ENCODE measurements around the gene RAB34.

The RAB34 gene

GRCh38 chr17:28714281-28714680 is 3.4 kb downstream of the RAB34 start:
- ATAC-seq = no peak
- TF ChIP-seq PPARA (CRISPR knock-in tag; IDR thresholded peaks at IDR 0.05; ENCODE audit: borderline replicate concordance) (no peak), ARNTL (CRISPR knock-in tag; IDR thresholded peaks at IDR 0.05; ENCODE audit: borderline replicate concordance, low read depth) (no peak), TSHZ2 (CRISPR knock-in tag; IDR thresholded peaks at IDR 0.05) (no peak), ISL1 (CRISPR knock-in tag; IDR thresholded peaks at IDR 0.05) (no peak), TCF4 (CRISPR knock-in tag; IDR thresholded peaks at IDR 0.05; ENCODE audit: borderline replicate concordance) (no peak), ZFP30 (CRISPR knock-in tag; IDR thresholded peaks at IDR 0.05) (no peak), ZC3H10 (CRISPR knock-in tag; IDR thresholded peaks at IDR 0.05) (no peak), PATZ1 (CRISPR knock-in tag; IDR thresholded peaks at IDR 0.05; ENCODE audit: borderline replicate concordance) (no peak), CREB5 (CRISPR knock-in tag; IDR thresholded peaks at IDR 0.05; ENCODE audit: low read depth) (no peak), ZNF70 (CRISPR knock-in tag; IDR thresholded peaks at IDR 0.05) (no peak), OSR1 (CRISPR knock-in tag; IDR thresholded peaks at IDR 0.05) (no peak), TOX (CRISPR knock-in tag; IDR thresholded peaks at IDR 0.05; ENCODE audit: borderline replicate concordance) (no peak), CSRNP3 (CRISPR knock-in tag; IDR thresholded peaks at IDR 0.05) (no peak)

- no peak for TF ChIP-seq ARNTL (CRISPR knock-in tag; IDR thresholded peaks at IDR 0.05; ENCODE audit: borderline replicate concordance, low read depth)
- no peak for TF ChIP-seq POU6F1 (CRISPR knock-in tag; IDR thresholded peaks at IDR 0.05; ENCODE audit: borderline replicate concordance, low read depth)
- no peak for TF ChIP-seq SNAI2 (CRISPR knock-in tag; IDR thresholded peaks at IDR 0.05)
- TF ChIP-seq PATZ1 (CRISPR knock-in tag; IDR thresholded peaks at IDR 0.05; ENCODE audit: borderline replicate concordance) = no peak
- TF ChIP-seq BACH2 (CRISPR knock-in tag; IDR thresholded peaks at IDR 0.05; ENCODE audit: borderline replicate concordance) = no peak
- no peak for TF ChIP-seq ZFP30 (CRISPR knock-in tag; IDR thresholded peaks at IDR 0.05)
- TF ChIP-seq OSR1 (CRISPR knock-in tag; IDR thresholded peaks at IDR 0.05) = no peak
- TF ChIP-seq ESRRG (CRISPR knock-in tag; IDR thresholded peaks at IDR 0.05) = no peak
- TF ChIP-seq ZNF8 (CRISPR knock-in tag; IDR thresholded peaks at IDR 0.05) = no peak
- no peak for TF ChIP-seq CSDC2 (CRISPR knock-in tag; IDR thresholded peaks at IDR 0.05)
- TF ChIP-seq GLIS3 (CRISPR knock-in tag; IDR thresholded peaks at IDR 0.05) = no peak
- no peak for ATAC-seq
Observed at GRCh38 chr17:28712705-28713415, 4.8 kb downstream of the RAB34 start.

All from SK-N-SH treated with all-trans-retinoic acid at 6 μM for 48 hours (cell line).